Ecto neural progenitor cell (in vitro differentiated cells): ENCODE data around the gene ASAP3.
A peak's percentile ranks its signal among the peaks of the same experiment; 100 is the strongest.

Experiments used
- DNase-seq: peaks from one replicate; pipeline ENCODE4 v3.0.0-alpha.2; 2018; ENCODE audit warnings: low spot score

The ASAP3 gene

GRCh38 chr1:23449306-23449705 lies 34.7 kb downstream of the ASAP3 start:
- DNase-seq = no peak

GRCh38 chr1:23448846-23449245 lies 35.1 kb downstream of the ASAP3 start:
- DNase-seq = no peak

- no peak for DNase-seq
Measured at GRCh38 chr1:23446661-23447310, 37.2 kb downstream of the ASAP3 start.

GRCh38 chr1:23444596-23445390 lies 39.2 kb downstream of the ASAP3 start:
- no peak for DNase-seq

GRCh38 chr1:23444104-23444533 lies 39.9 kb downstream of the ASAP3 start:
- DNase-seq = no peak

GRCh38 chr1:23442751-23443150 lies 41.2 kb downstream of the ASAP3 start:
- DNase-seq = no peak

- DNase-seq = no peak
Measured at GRCh38 chr1:23441446-23442148, 42.4 kb downstream of the ASAP3 start.

- no peak for DNase-seq
Measured at GRCh38 chr1:23438545-23438944, 45.4 kb downstream of the ASAP3 start.

- no peak for DNase-seq
Measured at GRCh38 chr1:23437355-23437664, 46.7 kb downstream of the ASAP3 start.

- DNase-seq = peak; percentile 87
Measured at GRCh38 chr1:23436520-23437354, 47.2 kb downstream of the ASAP3 start.

- DNase-seq = no peak
Measured at GRCh38 chr1:23434260-23434775, 49.7 kb downstream of the ASAP3 start.

- DNase-seq = no peak
Measured at GRCh38 chr1:23433122-23433521, 50.9 kb downstream of the ASAP3 start.

GRCh38 chr1:23431431-23431830 lies 52.5 kb downstream of the ASAP3 start:
- DNase-seq = no peak

GRCh38 chr1:23430803-23431202 lies 53.2 kb downstream of the ASAP3 start:
- no peak for DNase-seq

- no peak for DNase-seq
Measured at GRCh38 chr1:23428136-23428905, 55.7 kb downstream of the ASAP3 start.

- DNase-seq = no peak
Measured at GRCh38 chr1:23427550-23427949, 56.4 kb downstream of the ASAP3 start.

- DNase-seq = no peak
Measured at GRCh38 chr1:23426828-23427227, 57.2 kb downstream of the ASAP3 start.

GRCh38 chr1:23425193-23425494 lies 58.8 kb downstream of the ASAP3 start:
- no peak for DNase-seq

GRCh38 chr1:23424293-23425192 lies 59.4 kb downstream of the ASAP3 start, which contains the start of gene TCEA3:
TSS of gene TCEA3 (minus strand) at chr1:23424748. CDS start at chr1:23424633, 115 bp downstream.
- peak; percentile 59 for DNase-seq
